GM04503 (cell line): ENCODE measurements around the gene SV2C.
"Not testable (repeated sequence)": the region's sequence is repeated elsewhere in the genome, so short reads cannot be mapped to it uniquely, and the experiment has no call there.

ENCODE experiments used
- DNase-seq: peaks from one replicate; pipeline ENCODE4 v3.0.0-alpha.2; 2012; ENCODE audit warnings: low read depth

The SV2C gene, protein sequence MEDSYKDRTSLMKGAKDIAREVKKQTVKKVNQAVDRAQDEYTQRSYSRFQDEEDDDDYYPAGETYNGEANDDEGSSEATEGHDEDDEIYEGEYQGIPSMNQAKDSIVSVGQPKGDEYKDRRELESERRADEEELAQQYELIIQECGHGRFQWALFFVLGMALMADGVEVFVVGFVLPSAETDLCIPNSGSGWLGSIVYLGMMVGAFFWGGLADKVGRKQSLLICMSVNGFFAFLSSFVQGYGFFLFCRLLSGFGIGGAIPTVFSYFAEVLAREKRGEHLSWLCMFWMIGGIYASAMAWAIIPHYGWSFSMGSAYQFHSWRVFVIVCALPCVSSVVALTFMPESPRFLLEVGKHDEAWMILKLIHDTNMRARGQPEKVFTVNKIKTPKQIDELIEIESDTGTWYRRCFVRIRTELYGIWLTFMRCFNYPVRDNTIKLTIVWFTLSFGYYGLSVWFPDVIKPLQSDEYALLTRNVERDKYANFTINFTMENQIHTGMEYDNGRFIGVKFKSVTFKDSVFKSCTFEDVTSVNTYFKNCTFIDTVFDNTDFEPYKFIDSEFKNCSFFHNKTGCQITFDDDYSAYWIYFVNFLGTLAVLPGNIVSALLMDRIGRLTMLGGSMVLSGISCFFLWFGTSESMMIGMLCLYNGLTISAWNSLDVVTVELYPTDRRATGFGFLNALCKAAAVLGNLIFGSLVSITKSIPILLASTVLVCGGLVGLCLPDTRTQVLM

GRCh38 chr5:76082772-76083554 is at the start of gene SV2C:
Gene SV2C, plus strand, starts transcription at chr5:76083383. Its CDS starts 48,368 bp downstream, at chr5:76131751.
- DNase-seq = no peak

DNA sequence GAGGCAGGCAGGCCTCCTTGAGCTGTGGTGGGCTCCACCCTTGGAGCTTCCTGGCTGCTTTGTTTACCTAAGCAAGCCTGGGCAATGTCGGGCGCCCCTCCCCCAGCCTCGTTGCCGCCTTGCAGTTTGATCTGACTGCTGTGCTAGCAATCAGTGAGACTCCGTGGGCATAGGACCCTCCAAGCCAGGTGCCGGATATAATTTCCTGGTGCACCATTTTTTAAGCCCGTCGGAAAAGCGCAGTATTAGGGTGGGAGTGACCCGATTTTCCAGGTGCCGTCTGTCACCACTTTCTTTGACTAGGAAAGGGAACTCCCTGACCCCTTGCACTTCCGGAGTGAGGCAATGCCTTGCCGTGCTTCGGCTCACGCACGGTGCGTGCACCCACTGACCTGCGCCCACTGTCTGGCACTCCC is 45.4 kb upstream of the SV2C start:
- not testable (repeated sequence) for DNase-seq

DNA sequence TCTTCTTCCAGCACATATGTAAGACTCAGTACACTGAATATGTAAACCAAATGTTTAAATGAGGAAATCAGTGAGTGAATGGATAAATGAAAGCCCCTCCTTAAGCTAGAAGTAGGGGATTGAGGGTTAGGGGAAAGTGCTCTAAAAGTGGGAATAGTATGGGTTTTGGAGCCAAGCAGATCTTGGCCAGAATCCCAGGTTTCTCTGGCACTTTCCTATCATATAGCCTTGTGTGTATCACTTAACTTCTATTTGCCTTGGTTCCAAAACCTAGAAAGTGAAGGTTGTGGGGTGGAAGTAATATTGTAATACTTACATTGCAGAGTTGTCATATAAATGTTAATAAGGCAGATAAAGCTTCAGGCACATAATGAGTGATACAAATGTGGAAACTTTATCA is 45.0 kb upstream of the SV2C start:
- no peak for DNase-seq

- DNase-seq = no peak
Measured at GRCh38 chr5:76040806-76041205, 42.4 kb upstream of the SV2C start.

- DNase-seq = no peak
Measured at GRCh38 chr5:76041863-76042262, 41.3 kb upstream of the SV2C start.

DNA sequence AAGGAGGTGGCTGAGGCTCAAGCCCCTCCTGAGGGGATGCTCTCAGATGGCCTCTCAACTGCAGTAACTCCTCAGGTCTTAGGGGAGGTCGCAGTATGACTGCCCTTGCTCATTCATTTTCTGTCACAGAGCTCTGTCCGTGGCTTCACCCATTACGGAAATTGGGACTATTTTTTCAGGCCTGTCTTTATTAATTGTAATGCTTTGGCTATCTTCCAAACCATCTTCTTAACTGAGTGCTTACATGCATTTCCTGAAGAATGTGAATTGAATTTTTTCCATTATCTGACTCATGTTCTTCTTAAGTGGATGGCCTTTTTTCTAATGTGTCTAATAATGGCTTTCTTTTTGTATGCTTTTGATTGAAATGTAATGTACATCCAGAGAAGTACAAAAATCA is 36.4 kb upstream of the SV2C start:
- DNase-seq = no peak

DNA sequence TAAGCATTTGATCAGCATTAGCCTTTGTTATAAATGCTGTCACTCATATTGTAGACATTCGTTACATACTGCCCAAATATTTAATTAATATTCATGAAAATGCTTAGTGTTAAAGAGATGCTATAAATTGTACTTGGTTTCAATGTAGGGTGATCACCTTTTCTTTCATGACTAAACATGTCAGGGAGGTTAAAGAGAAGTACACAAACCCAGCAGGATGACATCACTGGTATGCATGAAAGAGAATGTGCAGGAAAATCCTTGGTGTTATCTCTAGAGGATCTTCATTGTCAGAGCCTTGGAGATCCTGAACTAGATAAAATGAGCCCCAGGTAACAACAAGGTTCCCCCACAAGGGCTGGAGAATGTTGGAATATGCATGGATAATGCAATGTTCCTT is 33.0 kb upstream of the SV2C start:
- no peak for DNase-seq

- DNase-seq = no peak
Measured at GRCh38 chr5:76062502-76063041, 20.6 kb upstream of the SV2C start.

DNA sequence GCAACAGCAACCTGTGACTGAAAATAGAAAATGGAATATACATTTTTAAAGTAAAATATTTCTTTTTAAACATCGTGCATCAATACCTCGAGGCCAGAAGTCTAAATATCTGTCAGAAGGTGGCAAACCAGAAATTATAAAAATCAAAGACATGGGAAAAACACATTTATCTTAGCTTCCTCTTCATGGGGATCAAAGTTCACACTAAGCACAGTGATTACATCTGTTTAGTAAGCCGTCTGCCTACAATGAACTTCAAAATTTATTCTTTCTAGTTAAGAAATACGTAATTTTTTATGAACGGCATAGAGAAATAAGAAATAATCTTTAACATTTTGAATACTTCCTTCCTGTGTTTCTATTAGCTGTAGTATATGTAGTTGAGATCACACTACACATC is 17.9 kb upstream of the SV2C start:
- no peak for DNase-seq

- no peak for DNase-seq
Measured at GRCh38 chr5:76069061-76069735, 14.0 kb upstream of the SV2C start.

DNA sequence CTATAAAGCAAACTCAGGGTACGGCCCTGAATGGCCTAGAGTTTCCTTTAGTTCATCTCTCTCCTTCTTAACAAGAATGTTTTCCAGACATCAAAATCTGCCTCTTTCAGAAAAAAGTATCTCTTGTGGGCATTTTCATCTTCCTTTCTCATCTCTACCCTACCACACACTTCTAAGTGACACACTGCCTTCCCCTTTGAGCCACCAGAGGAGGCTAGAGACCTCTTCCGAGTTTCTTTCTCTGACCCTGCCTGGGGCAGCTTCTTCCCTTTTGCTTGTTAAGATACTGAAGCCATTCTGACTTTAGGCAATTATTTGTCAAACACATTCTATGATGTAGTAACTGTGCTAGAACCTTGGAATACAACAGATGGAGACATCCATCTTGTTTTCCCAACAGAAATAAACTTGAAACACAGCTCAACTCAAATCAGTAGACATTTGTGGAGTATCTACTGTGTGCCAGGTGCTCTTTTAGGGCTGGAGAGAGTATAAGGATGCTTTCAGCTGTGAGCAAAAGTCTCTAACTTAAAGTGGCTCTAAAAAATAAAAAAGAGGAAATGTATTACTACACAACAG is 8.6 kb upstream of the SV2C start:
- no peak for DNase-seq

DNA sequence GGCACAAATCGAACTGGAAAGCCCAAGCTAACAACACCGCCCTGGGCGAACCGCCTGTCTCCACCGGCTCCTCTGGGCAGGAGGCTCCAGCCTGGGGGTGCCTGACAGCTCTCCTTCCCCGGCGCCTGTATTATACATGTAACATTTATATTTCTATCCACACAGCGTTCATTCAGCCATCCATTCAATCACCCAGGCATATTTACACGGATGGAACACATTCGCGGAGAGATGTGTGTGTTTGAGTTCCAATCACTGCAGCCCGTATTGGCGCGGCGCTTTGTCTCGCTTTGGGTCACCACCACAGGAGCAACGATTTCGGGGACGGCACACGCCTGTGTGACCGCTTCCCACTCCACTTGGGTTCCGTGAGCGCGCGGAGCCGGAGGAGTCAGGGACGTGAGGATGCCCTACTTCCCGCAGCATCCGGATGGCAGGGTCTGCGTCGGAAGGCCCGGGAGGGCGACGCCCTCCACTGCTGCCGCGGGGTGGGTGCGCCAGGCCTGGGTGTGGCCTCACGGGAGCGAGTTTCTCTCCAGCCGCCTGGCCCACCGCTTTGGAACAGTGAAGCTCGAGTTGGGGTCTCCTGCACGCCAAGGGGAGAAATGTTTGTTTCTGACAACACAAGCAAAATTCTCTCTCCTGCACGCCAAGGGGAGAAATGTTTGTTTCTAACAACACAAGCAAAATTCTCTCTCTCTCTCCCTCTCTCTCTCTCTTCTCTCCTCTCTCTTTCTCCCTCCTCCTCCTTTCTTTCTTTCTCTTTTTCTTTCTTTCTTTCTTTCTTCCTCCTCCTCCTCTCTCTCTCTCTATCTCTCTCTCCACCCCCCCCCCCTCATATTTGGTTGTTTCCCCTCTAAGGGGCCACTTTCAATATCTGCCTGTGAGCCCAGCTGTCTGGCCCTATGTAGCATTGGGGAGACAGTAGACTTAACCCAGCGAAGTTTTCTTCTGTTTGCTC is 1.1 kb upstream of the SV2C start:
- no peak for DNase-seq

DNA sequence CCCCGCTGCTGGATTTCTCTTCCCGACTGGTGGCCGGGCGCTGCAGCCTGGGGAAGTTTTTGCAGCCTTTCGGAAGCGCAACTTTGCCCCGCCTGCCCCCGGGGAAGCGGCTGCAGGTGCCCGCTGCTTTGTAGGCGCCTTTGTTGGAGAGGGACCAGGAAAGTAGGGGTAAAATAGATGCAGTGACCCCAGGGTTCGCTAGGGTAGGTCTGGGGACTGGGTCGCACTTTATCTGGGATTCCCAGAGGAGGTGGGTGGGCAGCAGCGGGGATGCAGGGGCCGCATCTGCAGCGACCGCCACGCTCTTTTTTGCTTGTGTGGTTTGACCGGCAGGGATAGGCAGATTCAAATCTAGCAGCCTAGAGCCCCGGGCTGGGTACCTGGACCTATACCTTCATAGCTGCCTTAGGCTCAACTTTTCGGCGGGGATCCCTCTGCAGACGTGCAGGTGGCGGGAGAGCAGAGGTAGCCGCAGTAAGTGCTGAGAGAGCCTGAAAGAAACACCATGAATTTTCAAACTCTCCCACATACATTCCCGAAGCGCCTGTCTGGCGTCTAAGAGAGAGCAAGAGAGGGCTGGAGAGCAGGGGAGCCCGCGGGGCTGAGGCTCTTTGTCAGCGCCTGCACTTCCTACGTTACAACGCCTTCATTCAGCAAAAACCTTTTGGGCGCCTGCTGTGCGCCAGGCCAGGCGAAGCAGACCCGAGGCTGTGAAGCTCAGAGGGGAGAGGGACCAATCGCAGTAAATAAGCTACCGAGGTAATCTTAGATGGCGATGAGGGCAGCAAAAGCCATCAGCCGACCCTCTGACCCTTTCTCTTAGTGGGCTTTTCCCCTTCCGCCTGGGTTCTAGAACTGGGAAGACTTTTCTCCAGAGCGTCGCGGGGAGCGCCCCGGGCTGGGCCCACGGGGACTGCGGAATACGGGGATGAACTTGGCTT is 642 bp downstream of the SV2C start:
- no peak for DNase-seq

- DNase-seq = no peak
Measured at GRCh38 chr5:76084496-76085242, 1.5 kb downstream of the SV2C start.

GRCh38 chr5:76085243-76085579 is 2.0 kb downstream of the SV2C start:
- DNase-seq = no peak

GRCh38 chr5:76086095-76086494 is 2.9 kb downstream of the SV2C start:
- no peak for DNase-seq

- DNase-seq = not testable (repeated sequence)
Measured at GRCh38 chr5:76089156-76089555, 6.0 kb downstream of the SV2C start.

DNA sequence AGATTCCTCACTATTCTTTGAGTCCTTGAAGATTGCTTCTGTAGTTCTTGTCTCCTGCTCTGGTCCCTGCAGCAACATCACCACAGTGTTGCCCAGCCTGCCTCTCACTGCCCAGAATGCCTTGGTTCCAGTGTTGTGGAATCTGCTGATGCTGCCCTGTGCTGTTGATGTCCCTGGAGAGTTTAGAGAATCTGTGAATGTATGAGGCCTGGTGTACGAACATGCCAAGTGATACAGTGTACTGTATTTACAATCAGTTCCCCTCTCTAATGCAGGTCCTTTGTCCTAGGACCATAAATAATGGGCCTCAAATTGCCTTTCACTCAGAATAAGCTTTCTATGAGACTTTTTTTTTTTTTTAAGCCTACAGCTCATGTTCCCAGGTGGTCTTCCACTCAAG is 8.2 kb downstream of the SV2C start:
- DNase-seq = no peak
